ENCODE measurements around the gene MUC5B.
"Not testable (repeated sequence)": the region's sequence is repeated elsewhere in the genome, so short reads cannot be mapped to it uniquely, and the experiment has no call there.

Gene MUC5B

GRCh38 chr11:1222491-1223345 is at the start of gene MUC5B:
Gene MUC5B (plus strand): TSS chr11:1223066. CDS start chr11:1223124, 58 bp downstream.
- TF ChIP-seq, protein P1, sequence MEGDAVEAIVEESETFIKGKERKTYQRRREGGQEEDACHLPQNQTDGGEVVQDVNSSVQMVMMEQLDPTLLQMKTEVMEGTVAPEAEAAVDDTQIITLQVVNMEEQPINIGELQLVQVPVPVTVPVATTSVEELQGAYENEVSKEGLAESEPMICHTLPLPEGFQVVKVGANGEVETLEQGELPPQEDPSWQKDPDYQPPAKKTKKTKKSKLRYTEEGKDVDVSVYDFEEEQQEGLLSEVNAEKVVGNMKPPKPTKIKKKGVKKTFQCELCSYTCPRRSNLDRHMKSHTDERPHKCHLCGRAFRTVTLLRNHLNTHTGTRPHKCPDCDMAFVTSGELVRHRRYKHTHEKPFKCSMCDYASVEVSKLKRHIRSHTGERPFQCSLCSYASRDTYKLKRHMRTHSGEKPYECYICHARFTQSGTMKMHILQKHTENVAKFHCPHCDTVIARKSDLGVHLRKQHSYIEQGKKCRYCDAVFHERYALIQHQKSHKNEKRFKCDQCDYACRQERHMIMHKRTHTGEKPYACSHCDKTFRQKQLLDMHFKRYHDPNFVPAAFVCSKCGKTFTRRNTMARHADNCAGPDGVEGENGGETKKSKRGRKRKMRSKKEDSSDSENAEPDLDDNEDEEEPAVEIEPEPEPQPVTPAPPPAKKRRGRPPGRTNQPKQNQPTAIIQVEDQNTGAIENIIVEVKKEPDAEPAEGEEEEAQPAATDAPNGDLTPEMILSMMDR (IDR thresholded peaks at IDR 0.05; ENCODE audit: control extremely low read depth, extremely low read depth, low read depth, missing control alignments) = no peak
- DNase-seq (ENCODE audit: extremely low spot score) = no peak
- ChIA-PET CTCF (no interaction called here), POLR2A (no interaction called here)

GRCh38 chr11:1173396-1173795 is 49.5 kb upstream of the MUC5B start:
- CTCF ChIA-PET, POLR2A ChIA-PET: not testable (repeated sequence)

GRCh38 chr11:1174441-1175370 is 48.2 kb upstream of the MUC5B start:
- DNase-seq (ENCODE audit: extremely low spot score) = no peak
- CTCF ChIA-PET = no interaction called here
- POLR2A ChIA-PET = no interaction called here
- TF ChIP-seq, protein P1 (IDR thresholded peaks at IDR 0.05; ENCODE audit: control extremely low read depth, extremely low read depth, low read depth, missing control alignments) = no peak

More at GRCh38 chr11:1173396-1173795, 49.5 kb upstream of the MUC5B start:
- not testable (repeated sequence) for DNase-seq (ENCODE audit: extremely low spot score)

DNA sequence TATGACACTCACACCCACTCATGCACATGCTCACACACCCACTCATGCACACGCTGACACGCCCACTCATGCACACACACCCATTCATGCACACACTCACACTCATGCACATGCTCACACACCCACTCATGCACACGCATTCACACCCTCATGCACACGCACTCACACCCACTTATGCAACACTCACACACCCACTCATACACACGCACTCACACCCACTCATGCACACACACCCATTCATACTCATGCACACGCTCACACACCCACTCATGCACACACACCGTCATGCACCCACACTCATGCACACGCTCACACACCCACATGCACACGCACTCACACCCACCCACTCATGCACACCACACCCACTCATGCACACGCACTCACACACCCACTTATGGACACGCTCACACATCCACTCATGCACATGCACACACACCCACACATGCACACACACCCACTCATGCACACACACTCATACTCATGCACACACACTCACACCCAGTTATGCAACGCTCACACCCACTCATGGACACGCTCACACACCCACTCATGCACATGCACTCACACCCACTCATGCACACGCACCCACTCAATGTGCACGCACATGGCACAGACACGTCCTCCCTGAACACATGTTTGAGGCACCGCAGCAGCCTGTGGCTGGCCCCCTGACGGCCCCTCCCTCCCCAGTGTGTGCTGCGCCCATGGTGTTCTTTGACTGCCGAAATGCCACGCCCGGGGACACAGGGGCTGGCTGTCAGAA is 47.2 kb upstream of the MUC5B start:
- TF ChIP-seq, protein P1 (IDR thresholded peaks at IDR 0.05; ENCODE audit: control extremely low read depth, extremely low read depth, low read depth, missing control alignments) = no peak
- no peak for DNase-seq (ENCODE audit: extremely low spot score)
- ChIA-PET POLR2A (no interaction called here), CTCF (no interaction called here)

- CTCF ChIA-PET = no interaction called here
- TF ChIP-seq, protein P1 (IDR thresholded peaks at IDR 0.05; ENCODE audit: control extremely low read depth, extremely low read depth, low read depth, missing control alignments) = no peak
These were observed 46.4 kb upstream of the MUC5B start for GRCh38 chr11:1176224-1177019.

GRCh38 chr11:1177020-1177770 is 45.7 kb upstream of the MUC5B start:
- TF ChIP-seq, protein P1 (IDR thresholded peaks at IDR 0.05; ENCODE audit: control extremely low read depth, extremely low read depth, low read depth, missing control alignments) = no peak
- DNase-seq (ENCODE audit: extremely low spot score) = no peak
- ChIA-PET POLR2A (no interaction called here), CTCF (no interaction called here)

More at GRCh38 chr11:1176224-1177019, 46.4 kb upstream of the MUC5B start:
- POLR2A ChIA-PET = no interaction called here
- no peak for DNase-seq (ENCODE audit: extremely low spot score)

Data from GM10248 (cell line).